Stimulated activated CD4-positive, alpha-beta T cell treated with anti-CD3 and anti-CD28 coated beads, Interleukin-12 subunit alpha, Interleukin-12 subunit beta, amount 100 ng/mL, for 4 hours (primary cell): ENCODE measurements around the gene CPED1.
"Not testable (repeated sequence)": the region's sequence is repeated elsewhere in the genome, so short reads cannot be mapped to it uniquely, and the experiment has no call there.

Experiments
- DNase-seq: peaks from one replicate; pipeline ENCODE4 v3.0.0-alpha.2; 2020

CPED1 gene

GRCh38 chr7:121020989-121021969, 32.8 kb downstream of the CPED1 start:
- DNase-seq: no peak

GRCh38 chr7:121023194-121023593, 34.7 kb downstream of the CPED1 start:
- no peak for DNase-seq

- no peak for DNase-seq
Measured at GRCh38 chr7:121023683-121024511, 35.4 kb downstream of the CPED1 start.

- no peak for DNase-seq
Measured at GRCh38 chr7:121024611-121025010, 36.1 kb downstream of the CPED1 start.

GRCh38 chr7:121026159-121026558, 37.6 kb downstream of the CPED1 start:
- DNase-seq: no peak

- no peak for DNase-seq
Measured at GRCh38 chr7:121026577-121027111, 38.1 kb downstream of the CPED1 start.

- DNase-seq: no peak
Measured at GRCh38 chr7:121027761-121028669, 39.5 kb downstream of the CPED1 start.

GRCh38 chr7:121029302-121029701, 40.8 kb downstream of the CPED1 start:
- no peak for DNase-seq

- DNase-seq: no peak
Measured at GRCh38 chr7:121030308-121030707, 41.8 kb downstream of the CPED1 start.

- DNase-seq: no peak
Measured at GRCh38 chr7:121032645-121033460, 44.3 kb downstream of the CPED1 start.

- DNase-seq: no peak
Measured at GRCh38 chr7:121034929-121035328, 46.4 kb downstream of the CPED1 start.

GRCh38 chr7:121036776-121037175, 48.3 kb downstream of the CPED1 start:
- DNase-seq: not testable (repeated sequence)

- DNase-seq: not testable (repeated sequence)
Measured at GRCh38 chr7:121037329-121037728, 48.8 kb downstream of the CPED1 start.

GRCh38 chr7:121037957-121038716, 49.6 kb downstream of the CPED1 start:
- DNase-seq: no peak

- DNase-seq: no peak
Measured at GRCh38 chr7:121038717-121039509, 50.4 kb downstream of the CPED1 start.

- DNase-seq: no peak
Measured at GRCh38 chr7:121039510-121039822, 51.0 kb downstream of the CPED1 start.

GRCh38 chr7:121039994-121040393, 51.5 kb downstream of the CPED1 start:
- DNase-seq: no peak

- DNase-seq: no peak
Measured at GRCh38 chr7:121041516-121042148, 53.1 kb downstream of the CPED1 start.

- no peak for DNase-seq
Measured at GRCh38 chr7:121042195-121042594, 53.7 kb downstream of the CPED1 start.
